T-cell (primary cell): ENCODE measurements around the gene MPIG6B. TPM values are rescaled to one million over a fixed set of nuclear protein-coding genes. Genes with fewer than 3 reads are reported as not detected.

Experiments used
- ATAC-seq, 4 experiments: fragments of 200-7000 bp in 3 of 4; fragments of 150-1000 bp in 1 of 4; cut with Tn5 transposase; replicated peaks in 1 of 4; 1 replicate in 3 of 4; 2 replicates in 1 of 4; pipeline ENCODE4 v1.10.0; 2021; ENCODE audit warnings: moderate library complexity in 3 of 4, mild to moderate bottlenecking in 2 of 4, moderate number of reproducible peaks in 1 of 4
- CTCF ChIA-PET, 2 donors: fragments of 300-600 bp; sonication (Branson Sonifier 250); formaldehyde crosslinking; loops; one replicate each; lab custom pipeline; 2022; ENCODE audit warnings: antibody characterized with exemption in 2 of 2; lab: Charles Lee
- POLR2A ChIA-PET, 2 donors: fragments of 300-600 bp; sonication (Branson Sonifier 250); formaldehyde crosslinking; loops; one replicate each; lab custom pipeline; 2022; ENCODE audit warnings: antibody characterized with exemption in 2 of 2; lab: Charles Lee
- DNase-seq, 35 experiments: peaks; one replicate each; pipeline versions ENCODE4 v3.0.0 to v3.0.0-alpha.2; 2013 to 2023
- H3K27ac ChIP-seq: one replicate; pipeline ENCODE4 v1.5.1; 2013; ENCODE audit warnings: low read length
- H3K27me3 ChIP-seq, 2 experiments: replicated peaks in 1 of 2; 1 replicate in 1 of 2; 2 replicates in 1 of 2; pipeline versions ENCODE4 v1.6.1 to v1.7.0; 2013; ENCODE audit warnings: low read length in 1 of 2, mixed read lengths in 1 of 2; ENCODE audit not compliant: control insufficient read depth in 2 of 2, insufficient read depth in 2 of 2; ENCODE audit errors: extremely low read depth in 1 of 2
- H3K36me3 ChIP-seq, 2 donors: 1 replicate in 1 of 2; 2 replicates in 1 of 2; pipeline versions ENCODE4 v1.6.1 to v1.7.0; 2013; ENCODE audit warnings: low read length in 1 of 2; ENCODE audit not compliant: control insufficient read depth in 2 of 2, insufficient read depth in 1 of 2; ENCODE audit errors: extremely low read depth in 1 of 2
- H3K4me1 ChIP-seq, 2 experiments: 1 replicate in 1 of 2; 2 replicates in 1 of 2; pipeline versions ENCODE4 v1.6.1 to v1.7.0; 2013; ENCODE audit warnings: low read length in 2 of 2, mixed read lengths in 1 of 2; ENCODE audit not compliant: insufficient read depth in 2 of 2, control insufficient read depth in 1 of 2; ENCODE audit errors: extremely low read depth in 1 of 2
- H3K4me3 ChIP-seq, 2 donors: 1 replicate in 1 of 2; 2 replicates in 1 of 2; pipeline versions ENCODE4 v1.5.1 to v1.7.0; 2013; ENCODE audit warnings: mild to moderate bottlenecking in 2 of 2, low read length in 1 of 2, moderate library complexity in 1 of 2; ENCODE audit not compliant: control insufficient read depth in 1 of 2; ENCODE audit errors: extremely low read depth in 1 of 2
- H3K9me3 ChIP-seq: 2 replicates; pipeline ENCODE4 v1.7.0; 2013
- H3K27ac Mint-ChIP-seq, 2 donors: one replicate each; pipeline ENCODE4 v1.8.0; 2020 to 2021; ENCODE audit warnings: mild to moderate bottlenecking in 2 of 2, mixed read lengths in 2 of 2
- H3K27me3 Mint-ChIP-seq, 2 donors: one replicate each; pipeline ENCODE4 v1.8.0; 2021 to 2022; ENCODE audit warnings: mixed read lengths in 2 of 2
- H3K36me3 Mint-ChIP-seq: one replicate; pipeline ENCODE4 v1.8.0; 2021; ENCODE audit warnings: mixed read lengths
- H3K4me1 Mint-ChIP-seq, 3 donors: one replicate each; pipeline ENCODE4 v1.8.0; 2020 to 2022; ENCODE audit warnings: mixed read lengths in 3 of 3, mild to moderate bottlenecking in 1 of 3
- H3K4me3 Mint-ChIP-seq, 3 donors: one replicate each; pipeline ENCODE4 v1.8.0; 2020 to 2022; ENCODE audit warnings: mild to moderate bottlenecking in 3 of 3, mixed read lengths in 3 of 3, moderate library complexity in 3 of 3
- H3K9me3 Mint-ChIP-seq, 3 donors: one replicate each; pipeline ENCODE4 v1.8.0; 2020 to 2022; ENCODE audit warnings: mixed read lengths in 3 of 3
- WGBS: methylation state at CpG from one replicate; pipeline ENCODE4 v1.1.5; 2013; ENCODE audit warnings: missing lambda C conversion rate; ENCODE audit not compliant: insufficient coverage; 5-methylcytosine and 5-hydroxymethylcytosine counted together
- total RNA-seq, 35 experiments: library from RNA in 6 of 35; stranded (reverse) in 6 of 35; fragments of 120-200 nt in 1 of 35; gene quantifications; one replicate each; pipeline versions ENCODE4 v1.2.1 to v1.2.4 and lab custom pipeline; 2013 to 2026

Gene MPIG6B
- total RNA-seq, 5 donors from 2014 or later (not counting 1 experiment from before 2014, with no cell fraction given), result 0.26 to 2.6 (median 0.30) TPM

DNA sequence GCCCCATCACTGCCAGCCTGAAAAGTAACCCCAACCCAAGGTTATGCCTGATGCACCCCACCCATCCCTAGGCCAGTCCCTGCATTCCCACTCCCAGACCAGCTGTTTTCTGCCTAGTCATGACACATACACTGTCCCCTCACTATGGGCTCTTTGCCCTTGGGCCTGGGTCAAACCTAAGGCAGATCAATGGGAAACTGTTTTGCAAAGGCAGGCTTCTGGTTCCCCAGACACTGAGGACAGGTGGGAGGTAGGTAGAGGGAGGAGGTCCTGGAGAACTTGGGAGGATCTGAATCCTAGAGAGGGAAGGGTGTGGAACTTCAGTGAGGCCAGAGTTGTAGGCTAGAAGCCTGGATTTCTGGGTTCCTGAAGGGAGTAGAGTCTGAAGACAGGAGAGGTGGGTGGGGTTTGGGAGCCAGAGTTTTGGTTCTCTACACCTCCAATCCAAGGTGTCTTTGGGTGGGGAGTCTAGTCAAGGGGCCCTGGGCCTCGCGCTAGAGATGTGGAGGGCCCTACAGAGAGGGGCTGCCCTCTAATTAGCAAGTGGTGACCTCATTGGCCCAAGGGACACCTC lies 11.2 kb downstream of the MPIG6B start:
- WGBS, result no CpG with 5 or more reads among the region's 2 CpGs
- Histone ChIP-seq H3K27ac (peak overlapping the region; percentile 81), H3K9me3 (no peaks in the 10 kb centered on the region), H3K4me1 (peaks cover 42 to 72% of the 10 kb centered on the region in 2 experiments), H3K36me3 (peaks cover 4 to 36% of the 10 kb centered on the region in 2 donors), H3K27me3 (no peaks in the 10 kb centered on the region), H3K4me3 (peak overlapping the region; percentile 85 to 90)
- Mint-ChIP-seq H3K9me3 (no peaks in the 10 kb centered on the region), H3K36me3 (peaks cover 19% of the 10 kb centered on the region), H3K4me1 (peaks cover 68 to 78% (median 77%) of the 10 kb centered on the region in 3 donors), H3K27ac (peak overlapping the region; percentile 95 to 97), H3K27me3 (no peaks in the 10 kb centered on the region), H3K4me3 (peak overlapping the region; percentile 91 to 95 (median 92))
- peak in 1 of 35 experiments; percentile 28 for DNase-seq
- POLR2A ChIA-PET, result no interaction called here
- CTCF ChIA-PET, result no interaction called here
- ATAC-seq, result no peak

DNA sequence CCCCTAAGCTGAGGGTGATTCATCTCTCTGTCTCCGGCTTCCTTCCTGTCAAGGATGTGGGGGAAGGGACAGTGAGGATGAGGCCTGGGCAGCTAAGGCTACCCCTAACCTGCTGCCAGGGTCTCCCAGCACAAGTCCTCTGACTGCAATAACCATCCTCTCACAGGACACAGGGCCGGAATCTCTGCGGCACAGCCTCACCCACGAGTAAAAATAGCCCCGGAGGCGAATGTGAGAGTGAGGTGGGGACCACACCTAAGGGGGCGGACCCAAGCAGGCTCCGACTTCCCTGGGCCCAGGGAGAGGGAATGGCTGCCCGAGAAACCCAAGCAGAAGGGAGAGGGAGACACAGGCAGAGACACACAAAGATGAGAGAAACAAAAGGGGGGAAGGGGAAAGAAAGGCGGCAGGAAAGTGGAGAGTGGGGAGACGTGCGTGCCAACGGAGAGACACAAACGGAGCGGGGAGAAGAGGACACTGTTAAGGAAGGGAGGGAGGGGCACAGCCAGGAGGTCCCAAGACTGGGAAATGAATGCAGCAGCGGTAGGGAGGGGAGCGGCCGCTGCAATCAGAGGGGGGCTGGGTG lies 11.7 kb downstream of the MPIG6B start:
- peaks cover 19% of the 10 kb centered on the region for H3K36me3 Mint-ChIP-seq
- Histone ChIP-seq H3K9me3 (no peaks in the 10 kb centered on the region), H3K27me3 (no peaks in the 10 kb centered on the region), H3K36me3 (peaks cover 4 to 36% of the 10 kb centered on the region in 2 donors), H3K4me1 (peaks cover 42 to 71% of the 10 kb centered on the region in 2 experiments), H3K27ac (peak overlapping the region; percentile 81), H3K4me3 (peak overlapping the region; percentile 85 to 90)
- peak overlapping the region; percentile 95 to 97 for H3K27ac Mint-ChIP-seq
- no peaks in the 10 kb centered on the region for H3K9me3 Mint-ChIP-seq
- no peaks in the 10 kb centered on the region for H3K27me3 Mint-ChIP-seq
- DNase-seq (peak in 11 of 35 experiments; percentile 29 to 73 (median 37)), ATAC-seq (peak in 3 of 4 experiments; percentile 36 to 51 (median 39))
- ChIA-PET CTCF (interaction anchor here in 1 of 2 donors (0.6 to 1.7 kb wide), 2 partner anchors 16 to 35 kb away, joined by 3 to 5 read pairs; no protein-coding TSS in a partner anchor), POLR2A (no interaction called here)
- peak overlapping the region; percentile 91 to 95 (median 92) for H3K4me3 Mint-ChIP-seq
- 2% methylated on average over 9 of the region's 18 CpGs for WGBS
- H3K4me1 Mint-ChIP-seq, result peaks cover 72 to 81% (median 80%) of the 10 kb centered on the region in 3 donors

DNA sequence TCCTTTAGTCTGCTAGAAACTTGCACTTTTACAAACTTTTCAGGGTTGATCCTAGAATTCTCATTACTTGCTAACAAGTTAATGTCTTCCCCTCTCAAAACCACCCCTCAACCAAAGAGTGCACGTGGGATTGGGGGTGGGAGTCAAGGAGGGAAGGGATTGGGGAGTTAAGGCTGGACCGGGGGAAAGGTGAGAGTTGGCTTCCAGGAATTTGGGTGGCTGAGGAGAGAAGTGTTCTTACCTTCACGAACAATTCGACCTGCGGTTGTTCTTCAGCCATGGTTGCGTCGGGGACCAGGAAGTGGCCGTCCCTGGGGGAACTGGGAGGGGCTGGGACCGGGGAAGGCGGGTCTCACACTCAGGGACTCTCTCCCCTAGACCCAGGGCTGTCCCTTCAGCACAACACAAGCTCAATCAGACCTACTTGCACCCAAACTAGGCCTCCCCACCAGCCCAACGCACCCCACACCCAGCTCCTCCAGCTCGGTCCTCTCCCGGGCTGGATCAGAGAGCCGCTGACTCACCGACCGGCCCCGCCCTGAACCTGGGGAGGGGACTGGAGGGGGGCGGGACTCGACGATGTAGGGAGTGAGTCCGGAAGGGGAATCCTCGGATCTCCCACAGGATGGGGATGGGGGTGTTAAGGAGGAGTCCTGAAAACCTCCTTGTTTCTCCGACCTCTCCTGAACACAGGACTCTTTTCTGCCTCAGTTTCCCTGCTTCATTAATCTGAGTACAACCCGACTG lies 13.0 kb downstream of the MPIG6B start, which contains the start of gene CLIC1:
CLIC1 (minus strand) TSS at position 510 of the 747 bp plus-strand sequence; CDS start at position 280, 230 bp downstream.
- WGBS, result 0% methylated on average over 6 of the region's 24 CpGs
- POLR2A ChIA-PET, result interaction anchor here in 1 of 2 donors (0.5 kb wide), 1 partner anchor 74 kb away, joined by 5 read pairs; no protein-coding TSS in a partner anchor
- Histone ChIP-seq H3K4me3 (peak within 1 kb of the TSS; percentile 85 to 90), H3K4me1 (peaks cover 45 to 70% of the 10 kb centered on the region in 2 experiments), H3K36me3 (peaks cover 4 to 30% of the 10 kb centered on the region in 2 donors), H3K27me3 (no peaks in the 10 kb centered on the region), H3K27ac (peak within 1 kb of the TSS; percentile 81), H3K9me3 (no peaks in the 10 kb centered on the region)
- peak within 1 kb of the TSS; percentile 91 to 95 (median 92) for H3K4me3 Mint-ChIP-seq
- ATAC-seq, result peak; percentile 6 to 23 (median 16)
- H3K4me1 Mint-ChIP-seq, result peaks cover 73 to 83% (median 77%) of the 10 kb centered on the region in 3 donors
- no peaks in the 10 kb centered on the region for H3K27me3 Mint-ChIP-seq
- CTCF ChIA-PET, result interaction anchor here in 1 of 2 donors (1.0 to 1.7 kb wide), 3 partner anchors 8 to 94 kb away, joined by 4 to 9 read pairs (median 5); no protein-coding TSS in a partner anchor
- peaks cover 19% of the 10 kb centered on the region for H3K36me3 Mint-ChIP-seq
- H3K9me3 Mint-ChIP-seq, result no peaks in the 10 kb centered on the region
- peak within 1 kb of the TSS; percentile 95 to 97 for H3K27ac Mint-ChIP-seq
- DNase-seq, result peak in 32 of 35 experiments; percentile 7 to 79 (median 46)

DNA sequence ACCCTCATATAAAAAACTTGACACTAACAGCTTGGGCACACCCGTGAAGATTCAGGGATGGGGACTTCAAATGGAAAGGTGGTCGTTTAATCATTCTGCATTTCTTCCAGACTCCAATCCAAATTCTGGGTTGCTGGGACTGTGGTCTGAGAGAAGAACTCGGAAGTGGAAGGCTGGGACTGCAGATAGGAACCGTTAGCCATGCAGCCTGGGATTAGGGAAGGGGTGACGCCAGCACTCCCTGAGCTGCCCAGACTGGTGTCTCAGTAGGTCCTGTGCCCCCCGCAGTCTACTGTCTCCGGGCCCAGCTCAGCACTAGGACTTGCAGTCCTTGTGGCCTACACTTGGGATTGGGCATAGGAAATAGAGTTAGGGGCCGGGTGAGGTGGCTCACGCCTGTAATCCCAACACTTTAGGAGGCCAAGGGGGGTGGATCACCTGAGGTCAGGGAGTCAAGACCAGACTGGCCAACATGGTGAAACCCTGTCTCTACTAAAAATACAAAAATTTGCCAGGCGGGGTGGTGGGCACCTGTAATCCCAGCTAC lies 13.7 kb downstream of the MPIG6B start:
- CTCF ChIA-PET, result interaction anchor here (0.6 to 1.7 kb wide), 5 partner anchors 7 to 93 kb away, joined by 3 to 9 read pairs (median 5); no protein-coding TSS in a partner anchor
- 0% methylated on average over 2 of the region's 10 CpGs for WGBS
- H3K4me3 ChIP-seq, result peak overlapping the region; percentile 85 to 90
- H3K27me3 Mint-ChIP-seq, result no peaks in the 10 kb centered on the region
- peak overlapping the region; percentile 95 to 97 for H3K27ac Mint-ChIP-seq
- ATAC-seq (no peak), DNase-seq (no peak)
- H3K4me1 ChIP-seq, result peaks cover 45 to 70% of the 10 kb centered on the region in 2 experiments
- peak overlapping the region; percentile 91 to 95 (median 92) for H3K4me3 Mint-ChIP-seq
- peaks cover 4 to 24% of the 10 kb centered on the region in 2 donors for H3K36me3 ChIP-seq
- no peaks in the 10 kb centered on the region for H3K9me3 ChIP-seq
- H3K9me3 Mint-ChIP-seq, result no peaks in the 10 kb centered on the region
- POLR2A ChIA-PET, result interaction anchor here in 1 of 2 donors (0.5 kb wide), 1 partner anchor 74 kb away, joined by 5 read pairs; no protein-coding TSS in a partner anchor
- peak overlapping the region; percentile 81 for H3K27ac ChIP-seq
- H3K4me1 Mint-ChIP-seq, result peaks cover 73 to 83% (median 75%) of the 10 kb centered on the region in 3 donors
- no peaks in the 10 kb centered on the region for H3K27me3 ChIP-seq
- peaks cover 19% of the 10 kb centered on the region for H3K36me3 Mint-ChIP-seq

DNA sequence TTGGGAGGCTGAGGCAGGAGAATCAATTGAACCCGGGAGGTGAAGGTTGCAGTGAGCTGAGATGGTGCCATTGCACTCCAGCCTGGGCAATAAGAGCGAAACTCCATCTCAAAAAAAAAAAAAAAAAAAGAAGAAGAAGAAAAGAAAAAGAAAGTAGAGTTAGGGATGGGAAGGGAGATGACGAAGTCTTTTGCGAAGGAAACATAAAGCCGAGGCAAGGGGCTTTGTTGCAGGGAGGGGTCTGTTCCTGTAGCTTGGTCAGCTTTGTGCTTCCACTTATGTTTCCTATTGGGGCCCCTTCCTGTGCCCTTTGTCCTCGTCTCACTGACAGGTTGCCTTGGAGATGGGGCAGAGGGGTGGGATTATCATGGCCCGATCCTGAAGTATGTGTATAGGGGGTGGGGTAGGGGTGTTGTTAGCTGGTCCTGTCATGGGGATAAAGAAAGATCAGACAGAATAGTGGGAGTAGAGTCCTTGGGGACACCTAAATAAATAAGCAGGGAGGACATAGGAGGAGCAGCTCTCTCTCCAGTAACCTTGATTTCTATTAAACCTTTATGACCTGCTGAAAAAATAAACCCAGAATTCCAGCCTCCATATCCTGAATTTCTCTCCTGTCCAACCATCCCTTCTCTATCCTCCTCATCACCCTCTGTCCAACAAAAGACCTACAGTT lies 14.3 kb downstream of the MPIG6B start:
- Mint-ChIP-seq H3K27me3 (no peaks in the 10 kb centered on the region), H3K36me3 (peaks cover 15% of the 10 kb centered on the region), H3K27ac (peak overlapping the region; percentile 73 to 95), H3K4me3 (peak overlapping the region; percentile 91 to 95 (median 92)), H3K4me1 (peaks cover 70 to 81% (median 75%) of the 10 kb centered on the region in 3 donors), H3K9me3 (no peaks in the 10 kb centered on the region)
- ChIA-PET POLR2A (interaction anchor here in 1 of 2 donors (0.6 to 1.4 kb wide), 4 partner anchors 34 to 392 kb away, joined by 3 to 4 read pairs (median 3); partner anchors contain the start of gene ABHD16A), CTCF (interaction anchor here (0.6 to 3.1 kb wide), 13 partner anchors 8 to 163 kb away, joined by 3 to 18 read pairs (median 7); partner anchors contain the start of genes DDAH2 (in 1 of the 2), HSPA1B (in 1 of the 2), LSM2 (in 1 of the 2) and NEU1 (in 1 of the 2))
- WGBS, result 21% methylated on average over 5 of the region's 7 CpGs
- ATAC-seq (no peak), DNase-seq (peak in 1 of 35 experiments; percentile 32)
- H3K36me3 ChIP-seq, result peaks cover 4 to 18% of the 10 kb centered on the region in 2 donors
- no peaks in the 10 kb centered on the region for H3K27me3 ChIP-seq
- H3K27ac ChIP-seq, result peak overlapping the region; percentile 81
- no peaks in the 10 kb centered on the region for H3K9me3 ChIP-seq
- peak overlapping the region; percentile 14 to 60 for H3K4me3 ChIP-seq
- H3K4me1 ChIP-seq, result peaks cover 45 to 69% of the 10 kb centered on the region in 2 experiments
